ENCODE data around the gene HCAR1.
"Not testable (repeated sequence)": the region's sequence is repeated elsewhere in the genome, so short reads cannot be mapped to it uniquely, and the experiment has no call there.

HCAR1 gene

GRCh38 chr12:122721057-122721545 lies 9.5 kb downstream of the HCAR1 start:
- no peaks in the 10 kb centered on the region for H3K36me3 ChIP-seq (ENCODE audit: control insufficient read depth, insufficient read depth, low read length)
- no peaks in the 10 kb centered on the region for H3K9me3 ChIP-seq (ENCODE audit: control insufficient read depth, low read length)
- WGBS, 2 experiments = 95% methylated on average over 8 to 11 of the region's 11 CpGs
- H3K4me1 ChIP-seq (ENCODE audit: control insufficient read depth, insufficient read depth, low read length) = no peaks in the 10 kb centered on the region
- H3K4me3 ChIP-seq (ENCODE audit: insufficient read depth, low read depth, low read length) = no peak overlapping the region
- no peaks in the 10 kb centered on the region for H3K27me3 ChIP-seq (ENCODE audit: control insufficient read depth, insufficient read depth, low read length, poor library complexity, severe bottlenecking)
- H3K27ac ChIP-seq (ENCODE audit: insufficient read depth, low read depth, low read length, poor library complexity, severe bottlenecking) = no peak overlapping the region

DNA sequence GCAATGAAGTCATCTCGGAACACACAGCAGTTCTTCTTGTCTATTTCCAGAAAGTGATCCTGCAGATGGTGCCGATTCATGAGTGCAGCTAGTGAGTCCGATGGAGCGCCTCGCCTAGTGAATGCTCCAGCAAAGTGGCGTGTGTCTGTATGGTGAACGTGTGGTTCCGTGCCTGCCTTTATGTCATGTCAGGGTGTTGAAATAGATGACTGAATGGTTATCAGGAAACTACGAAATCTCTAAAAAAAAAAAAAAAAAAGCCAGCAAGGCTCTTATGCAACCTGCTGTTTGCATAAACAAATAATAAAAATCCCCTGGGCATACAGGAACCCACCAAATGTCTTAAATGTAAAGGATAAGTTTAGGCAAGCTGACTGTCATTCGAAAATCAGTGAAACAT lies 14.0 kb downstream of the HCAR1 start, which contains the start of gene HCAR3:
Gene HCAR3 (minus strand): TSS at position 154 of the 400 bp plus-strand sequence. CDS start 74 bp downstream, at position 80.
- not testable (repeated sequence) for H3K4me1 ChIP-seq (ENCODE audit: control insufficient read depth, insufficient read depth, low read length); H3K9me3 ChIP-seq (ENCODE audit: control insufficient read depth, low read length); H3K36me3 ChIP-seq (ENCODE audit: control insufficient read depth, insufficient read depth, low read length); H3K4me3 ChIP-seq (ENCODE audit: insufficient read depth, low read depth, low read length); H3K27me3 ChIP-seq (ENCODE audit: control insufficient read depth, insufficient read depth, low read length, poor library complexity, severe bottlenecking); H3K27ac ChIP-seq (ENCODE audit: insufficient read depth, low read depth, low read length, poor library complexity, severe bottlenecking)
- WGBS, 2 experiments = 95 to 96% methylated on average over 8 to 9 of the region's 10 CpGs

DNA sequence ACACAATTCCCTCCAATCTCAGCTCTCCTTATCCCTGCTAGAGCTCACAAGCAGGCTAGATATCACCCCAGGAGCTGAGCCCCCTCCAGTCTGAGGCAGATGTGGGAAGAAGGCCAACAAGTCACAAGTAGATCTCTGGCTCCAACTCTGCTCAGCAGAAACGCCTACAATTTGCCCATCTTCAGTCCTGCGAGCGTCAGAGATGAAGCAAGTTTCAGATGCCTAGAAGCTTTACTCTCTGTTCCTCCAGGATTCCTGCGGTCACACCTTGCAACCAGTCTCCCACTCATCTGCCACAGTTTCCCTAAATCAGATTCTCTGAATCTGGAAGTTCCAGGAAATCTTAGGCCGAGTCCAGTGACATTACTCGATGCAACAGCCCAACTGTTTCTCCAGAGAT lies 15.4 kb downstream of the HCAR1 start:
- 95 to 98% methylated on average over 6 of the region's 6 CpGs for whole genome bisulfite sequencing, 2 experiments
- H3K9me3 ChIP-seq (ENCODE audit: control insufficient read depth, low read length); H3K27me3 ChIP-seq (ENCODE audit: control insufficient read depth, insufficient read depth, low read length, poor library complexity, severe bottlenecking); H3K4me3 ChIP-seq (ENCODE audit: insufficient read depth, low read depth, low read length); H3K4me1 ChIP-seq (ENCODE audit: control insufficient read depth, insufficient read depth, low read length); H3K36me3 ChIP-seq (ENCODE audit: control insufficient read depth, insufficient read depth, low read length); H3K27ac ChIP-seq (ENCODE audit: insufficient read depth, low read depth, low read length, poor library complexity, severe bottlenecking): not testable (repeated sequence)

DNA sequence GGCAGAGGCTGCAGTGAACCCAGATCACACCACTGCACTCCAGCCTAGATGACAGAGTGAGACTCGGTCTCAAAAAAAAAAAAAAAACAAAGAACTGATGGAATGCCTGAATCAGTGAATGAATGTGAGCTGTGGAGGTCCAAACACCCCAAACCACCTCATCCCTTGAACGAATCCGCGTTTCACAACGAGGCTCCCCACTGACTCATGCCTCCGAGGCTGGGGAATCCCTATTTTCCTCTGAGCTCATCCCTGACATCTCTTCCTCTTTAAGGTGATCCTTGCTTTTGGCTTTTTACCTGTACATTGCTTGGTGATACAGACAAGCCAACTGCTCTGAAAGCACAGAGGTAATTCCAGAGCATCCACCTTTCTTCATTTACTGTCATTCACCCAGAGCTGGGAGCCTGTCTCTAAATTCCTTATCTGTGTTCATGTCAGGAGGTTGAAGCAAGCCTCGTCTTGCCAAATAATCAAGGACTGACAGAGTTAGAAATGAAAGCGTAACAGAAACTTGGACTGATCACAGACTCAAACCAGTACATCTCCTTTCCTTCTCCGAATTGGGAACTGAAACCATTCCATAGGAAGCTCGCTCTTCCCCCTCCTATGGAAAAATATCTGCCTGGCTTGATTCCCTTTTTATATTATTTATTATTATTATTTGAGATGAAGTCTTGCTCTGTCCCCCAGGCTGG lies 17.0 kb downstream of the HCAR1 start:
- not testable (repeated sequence) for H3K4me1 ChIP-seq (ENCODE audit: control insufficient read depth, insufficient read depth, low read length); H3K36me3 ChIP-seq (ENCODE audit: control insufficient read depth, insufficient read depth, low read length); H3K9me3 ChIP-seq (ENCODE audit: control insufficient read depth, low read length); H3K27me3 ChIP-seq (ENCODE audit: control insufficient read depth, insufficient read depth, low read length, poor library complexity, severe bottlenecking); H3K4me3 ChIP-seq (ENCODE audit: insufficient read depth, low read depth, low read length); H3K27ac ChIP-seq (ENCODE audit: insufficient read depth, low read depth, low read length, poor library complexity, severe bottlenecking)
- WGBS, 2 experiments = 95 to 97% methylated on average over 3 of the region's 10 CpGs

DNA sequence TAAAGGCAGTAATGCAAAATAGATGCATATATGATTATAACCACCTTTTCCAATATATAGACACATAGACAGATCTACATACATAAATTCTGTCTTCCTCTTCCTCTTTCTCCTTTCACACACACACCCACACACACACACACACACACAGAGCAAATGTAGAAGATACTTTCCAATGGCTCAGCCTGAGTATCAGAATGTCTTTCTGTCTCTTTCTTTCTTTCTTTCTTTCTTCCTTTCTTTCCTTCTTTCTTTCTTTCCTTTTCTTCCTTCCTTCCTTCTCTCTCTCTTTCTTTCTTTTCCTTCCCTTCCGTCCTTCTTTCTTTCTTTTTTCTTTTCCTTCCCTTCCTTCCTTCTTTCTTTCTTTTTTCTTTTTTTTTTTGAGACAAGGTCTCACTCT lies 19.4 kb downstream of the HCAR1 start:
- not testable (repeated sequence) for H3K9me3 ChIP-seq (ENCODE audit: control insufficient read depth, low read length)
- 83 to 90% methylated on average over 1 of the region's 1 CpG for WGBS, 2 experiments

GRCh38 chr12:122710341-122710740 lies 20.3 kb downstream of the HCAR1 start:
- H3K36me3 ChIP-seq (ENCODE audit: control insufficient read depth, insufficient read depth, low read length); H3K27ac ChIP-seq (ENCODE audit: insufficient read depth, low read depth, low read length, poor library complexity, severe bottlenecking); H3K9me3 ChIP-seq (ENCODE audit: control insufficient read depth, low read length); H3K4me3 ChIP-seq (ENCODE audit: insufficient read depth, low read depth, low read length); H3K4me1 ChIP-seq (ENCODE audit: control insufficient read depth, insufficient read depth, low read length); H3K27me3 ChIP-seq (ENCODE audit: control insufficient read depth, insufficient read depth, low read length, poor library complexity, severe bottlenecking): not testable (repeated sequence)
- WGBS, 2 experiments = 89 to 94% methylated on average over 2 of the region's 2 CpGs

More for the DNA sequence above, 19.4 kb downstream of the HCAR1 start:
- not testable (repeated sequence) for H3K27me3 ChIP-seq (ENCODE audit: control insufficient read depth, insufficient read depth, low read length, poor library complexity, severe bottlenecking); H3K27ac ChIP-seq (ENCODE audit: insufficient read depth, low read depth, low read length, poor library complexity, severe bottlenecking); H3K4me1 ChIP-seq (ENCODE audit: control insufficient read depth, insufficient read depth, low read length); H3K36me3 ChIP-seq (ENCODE audit: control insufficient read depth, insufficient read depth, low read length); H3K4me3 ChIP-seq (ENCODE audit: insufficient read depth, low read depth, low read length)

GRCh38 chr12:122709287-122709686 lies 21.4 kb downstream of the HCAR1 start:
- not testable (repeated sequence) for H3K9me3 ChIP-seq (ENCODE audit: control insufficient read depth, low read length); H3K27me3 ChIP-seq (ENCODE audit: control insufficient read depth, insufficient read depth, low read length, poor library complexity, severe bottlenecking); H3K27ac ChIP-seq (ENCODE audit: insufficient read depth, low read depth, low read length, poor library complexity, severe bottlenecking); H3K36me3 ChIP-seq (ENCODE audit: control insufficient read depth, insufficient read depth, low read length); H3K4me3 ChIP-seq (ENCODE audit: insufficient read depth, low read depth, low read length); H3K4me1 ChIP-seq (ENCODE audit: control insufficient read depth, insufficient read depth, low read length)
- WGBS, 2 experiments = no CpG with 5 or more reads among the region's 3 CpGs

GRCh38 chr12:122703841-122704240 lies 26.8 kb downstream of the HCAR1 start:
- H3K27me3 ChIP-seq (ENCODE audit: control insufficient read depth, insufficient read depth, low read length, poor library complexity, severe bottlenecking); H3K4me1 ChIP-seq (ENCODE audit: control insufficient read depth, insufficient read depth, low read length); H3K4me3 ChIP-seq (ENCODE audit: insufficient read depth, low read depth, low read length); H3K9me3 ChIP-seq (ENCODE audit: control insufficient read depth, low read length); H3K36me3 ChIP-seq (ENCODE audit: control insufficient read depth, insufficient read depth, low read length); H3K27ac ChIP-seq (ENCODE audit: insufficient read depth, low read depth, low read length, poor library complexity, severe bottlenecking): not testable (repeated sequence)
- WGBS, 2 experiments = 100% methylated on average over 1 of the region's 3 CpGs; no CpG with 5 or more reads in 1 of the 2 experiments

DNA sequence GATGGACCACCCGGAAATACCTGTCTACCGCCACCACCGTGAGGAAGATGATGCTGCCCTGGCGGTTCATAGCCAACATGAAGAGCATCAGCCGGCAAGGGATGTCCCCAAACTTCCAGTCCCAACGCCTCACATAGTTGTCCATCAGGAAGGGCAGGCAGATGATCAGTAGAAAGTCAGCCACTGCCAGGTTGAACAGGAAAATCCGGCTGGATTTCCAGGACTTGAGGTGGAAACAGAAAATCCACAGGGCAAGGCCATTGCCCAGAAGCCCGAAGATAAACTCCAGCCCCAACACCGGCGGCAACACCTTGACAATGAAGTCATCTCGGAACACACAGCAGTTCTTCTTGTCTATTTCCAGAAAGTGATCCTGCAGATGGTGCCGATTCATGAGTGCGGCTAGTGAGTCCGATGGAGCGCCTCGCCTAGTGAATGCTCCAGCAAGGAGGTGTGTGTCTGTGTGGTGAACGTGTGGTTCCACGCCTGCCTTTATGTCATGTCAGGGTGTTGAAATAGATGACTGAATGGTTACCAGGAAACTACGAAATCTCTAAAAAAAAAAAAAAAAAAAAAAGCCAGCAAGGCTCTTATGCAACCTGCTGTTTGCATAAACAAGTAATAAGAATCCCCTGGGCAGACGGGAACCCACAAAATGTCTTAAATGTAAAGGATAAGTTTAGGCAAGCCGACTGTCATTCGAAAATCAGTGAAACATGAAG lies 27.6 kb downstream of the HCAR1 start, which contains the start of gene HCAR2:
Gene HCAR2 (minus strand): TSS at position 468 of the 722 bp plus-strand sequence. CDS start 74 bp downstream, at position 394.
- H3K9me3 ChIP-seq (ENCODE audit: control insufficient read depth, low read length); H3K27ac ChIP-seq (ENCODE audit: insufficient read depth, low read depth, low read length, poor library complexity, severe bottlenecking); H3K4me1 ChIP-seq (ENCODE audit: control insufficient read depth, insufficient read depth, low read length); H3K36me3 ChIP-seq (ENCODE audit: control insufficient read depth, insufficient read depth, low read length); H3K4me3 ChIP-seq (ENCODE audit: insufficient read depth, low read depth, low read length); H3K27me3 ChIP-seq (ENCODE audit: control insufficient read depth, insufficient read depth, low read length, poor library complexity, severe bottlenecking): not testable (repeated sequence)
- 95% methylated on average over 21 to 22 of the region's 22 CpGs for WGBS, 2 experiments

GRCh38 chr12:122701481-122701880 lies 29.2 kb downstream of the HCAR1 start:
- H3K9me3 ChIP-seq (ENCODE audit: control insufficient read depth, low read length); H3K27ac ChIP-seq (ENCODE audit: insufficient read depth, low read depth, low read length, poor library complexity, severe bottlenecking); H3K4me1 ChIP-seq (ENCODE audit: control insufficient read depth, insufficient read depth, low read length); H3K4me3 ChIP-seq (ENCODE audit: insufficient read depth, low read depth, low read length); H3K36me3 ChIP-seq (ENCODE audit: control insufficient read depth, insufficient read depth, low read length); H3K27me3 ChIP-seq (ENCODE audit: control insufficient read depth, insufficient read depth, low read length, poor library complexity, severe bottlenecking): not testable (repeated sequence)
- WGBS, 2 experiments = 88 to 92% methylated on average over 4 of the region's 4 CpGs
